GM10266 (cell line): ENCODE results near the gene PSME3IP1.

Experiments
- DNase-seq: peaks from one replicate; pipeline ENCODE4 v3.0.0; 2012; ENCODE audit errors: extremely low spot score
- CTCF ChIP-seq: IDR thresholded peaks from 2 replicates; pipeline ENCODE4 v1.5.1; 2012; ENCODE audit warnings: mild to moderate bottlenecking, low read depth; ENCODE audit not compliant: control insufficient read depth, insufficient read depth; ENCODE audit errors: missing control alignments

Gene PSME3IP1

GRCh38 chr16:57155702-57156350, 30.0 kb downstream of the PSME3IP1 start:
- DNase-seq: no peak
- no peak for TF ChIP-seq CTCF

- no peak for TF ChIP-seq CTCF
- DNase-seq: no peak
Observed at GRCh38 chr16:57153841-57154240, 32.0 kb downstream of the PSME3IP1 start.

- no peak for TF ChIP-seq CTCF
- no peak for DNase-seq
Observed at GRCh38 chr16:57152096-57153093, 33.4 kb downstream of the PSME3IP1 start.

DNA sequence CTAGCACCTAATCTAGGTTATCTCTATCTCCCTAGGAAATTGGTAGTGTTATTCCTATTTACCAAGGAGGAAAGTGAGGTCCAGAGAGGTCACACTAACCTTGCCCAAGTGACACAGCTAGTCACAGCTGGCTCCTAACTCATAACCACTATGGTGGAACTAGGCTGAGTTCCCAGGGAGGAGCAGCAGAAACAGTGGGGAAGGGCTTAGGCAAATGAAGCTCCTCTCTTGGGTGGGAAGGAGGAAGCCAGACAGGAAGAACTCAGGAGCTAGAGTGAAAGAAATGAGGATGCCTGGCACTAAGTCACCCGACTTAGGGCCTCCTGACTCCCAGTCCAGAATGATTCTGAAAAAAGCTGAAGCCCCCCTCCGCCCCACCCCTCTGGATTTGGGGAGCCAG, 34.5 kb downstream of the PSME3IP1 start:
- DNase-seq: no peak
- no peak for TF ChIP-seq CTCF

DNA sequence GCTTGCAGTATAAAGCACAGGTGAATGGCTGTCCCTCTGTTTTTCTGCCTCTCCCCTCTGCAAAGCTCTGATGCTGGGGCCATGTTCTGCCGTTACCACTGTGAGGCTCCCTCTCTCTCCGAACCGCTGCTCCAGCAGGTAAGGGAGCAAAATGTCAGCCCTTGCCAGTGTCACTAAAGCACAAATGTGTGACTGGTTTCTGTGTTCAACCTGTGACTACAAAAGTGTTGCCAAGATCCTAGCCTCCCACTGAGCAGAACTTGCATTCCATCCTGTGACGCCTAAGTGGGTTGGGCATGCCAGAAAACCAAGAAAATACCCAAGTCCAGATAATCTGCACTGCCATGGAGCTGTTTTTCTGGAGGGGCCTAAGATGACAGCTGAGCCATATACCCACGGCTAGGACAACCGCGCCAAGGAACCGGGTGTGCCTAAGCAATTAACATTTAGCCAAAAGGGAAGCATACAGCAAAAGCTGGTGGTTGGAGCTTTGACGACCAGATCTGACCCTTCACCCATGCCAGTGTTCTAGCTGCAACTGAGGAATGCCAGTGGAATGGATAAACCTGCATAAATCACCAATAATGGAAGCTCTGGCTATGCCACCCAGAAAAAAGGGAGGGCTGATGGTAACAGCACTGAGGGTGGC, 35.0 kb downstream of the PSME3IP1 start:
- TF ChIP-seq CTCF: no peak
- no peak for DNase-seq

DNA sequence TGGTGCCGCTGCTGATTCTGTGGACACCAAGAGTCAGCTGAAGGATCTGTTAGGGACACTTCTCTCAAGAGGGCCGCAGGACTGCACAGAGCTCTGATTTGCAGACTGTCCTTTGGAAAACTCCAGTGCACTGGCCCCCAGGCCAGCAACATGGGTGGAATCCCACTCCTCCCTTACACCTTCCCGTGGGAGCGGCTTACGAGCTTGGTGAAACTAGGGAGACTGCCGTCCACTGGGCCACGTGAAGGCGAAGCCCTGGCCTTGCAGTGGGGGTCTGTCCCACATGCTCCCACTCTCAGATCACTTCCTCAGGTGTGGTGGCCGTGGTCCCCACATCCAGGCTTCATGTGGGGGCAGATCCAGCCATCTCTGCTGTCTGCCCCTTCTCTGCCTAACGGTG, 36.4 kb downstream of the PSME3IP1 start:
- no peak for TF ChIP-seq CTCF
- no peak for DNase-seq

GRCh38 chr16:57148481-57148880, 37.4 kb downstream of the PSME3IP1 start:
- no peak for DNase-seq
- no peak for TF ChIP-seq CTCF
